Fibroblast of pulmonary artery (primary cell): ENCODE data around the gene ZNF613.

Experiments
- DNase-seq: peaks from one replicate; pipeline ENCODE4 v3.0.0-alpha.2; 2010; ENCODE audit warnings: low read depth
- H3K4me3 ChIP-seq: replicated peaks from 2 replicates; pipeline ENCODE4 v1.5.1; 2011; ENCODE audit warnings: low read depth, mild to moderate bottlenecking, control low read depth, low read length, moderate library complexity
- CTCF ChIP-seq: IDR thresholded peaks from 2 replicates; pipeline ENCODE4 v1.5.1; 2011; ENCODE audit warnings: mild to moderate bottlenecking, control low read depth, low read length, inconsistent platforms; ENCODE audit errors: missing control alignments

ZNF613 gene

GRCh38 chr19:51986309-51987291, 59.3 kb downstream of the ZNF613 start, which contains the start of gene ZNF350:
TSS of gene ZNF350 (minus strand) at chr19:51986840. CDS start at chr19:51974360, 12,480 bp downstream.
- H3K4me3 ChIP-seq, result peak within 1 kb of the TSS; percentile 87
- TF ChIP-seq CTCF, result no peak
- peak; percentile 98 for DNase-seq

- DNase-seq, result no peak
- no peak for TF ChIP-seq CTCF
- H3K4me3 ChIP-seq, result no peak overlapping the region
These were observed 66.2 kb downstream of the ZNF613 start for GRCh38 chr19:51993422-51993821.

- H3K4me3 ChIP-seq, result no peak overlapping the region
- no peak for TF ChIP-seq CTCF
- DNase-seq, result peak; percentile 3
These were observed 66.9 kb downstream of the ZNF613 start for GRCh38 chr19:51994048-51994644.
